HG03175 (cell line): ENCODE results near the gene MFAP3.

Source experiments
- ATAC-seq: cut with Tn5 transposase; IDR thresholded peaks from one replicate; pipeline ENCODE4 v1.9.1; 2021; ENCODE audit warnings: mild to moderate bottlenecking, moderate library complexity; ENCODE audit not compliant: unreplicated experiment

Gene MFAP3

GRCh38 chr5:154090656-154091055, 51.9 kb downstream of the MFAP3 start:
- no peak for ATAC-seq

GRCh38 chr5:154092356-154093141, 53.8 kb downstream of the MFAP3 start:
- no peak for ATAC-seq

DNA sequence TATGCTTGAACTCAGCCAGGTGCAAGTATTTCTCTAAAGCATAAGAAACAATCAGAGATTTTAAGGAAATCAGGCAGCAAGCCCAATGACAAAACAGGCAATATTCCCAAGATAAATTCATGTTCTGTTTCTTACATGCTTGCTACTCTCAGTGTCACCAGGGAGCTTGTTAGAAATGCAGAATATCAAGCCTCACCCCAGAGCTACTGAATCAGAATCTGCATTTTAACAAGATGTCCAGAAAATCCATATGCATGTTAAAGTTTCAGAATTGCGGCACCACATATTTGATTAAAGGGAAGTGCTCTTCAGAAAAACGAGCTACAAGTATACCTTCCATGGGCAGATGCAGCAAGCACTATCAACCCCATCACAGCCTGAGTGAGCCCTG, 54.4 kb downstream of the MFAP3 start:
- ATAC-seq: no peak

- no peak for ATAC-seq
These were observed 57.1 kb downstream of the MFAP3 start for GRCh38 chr5:154095904-154096303.

DNA sequence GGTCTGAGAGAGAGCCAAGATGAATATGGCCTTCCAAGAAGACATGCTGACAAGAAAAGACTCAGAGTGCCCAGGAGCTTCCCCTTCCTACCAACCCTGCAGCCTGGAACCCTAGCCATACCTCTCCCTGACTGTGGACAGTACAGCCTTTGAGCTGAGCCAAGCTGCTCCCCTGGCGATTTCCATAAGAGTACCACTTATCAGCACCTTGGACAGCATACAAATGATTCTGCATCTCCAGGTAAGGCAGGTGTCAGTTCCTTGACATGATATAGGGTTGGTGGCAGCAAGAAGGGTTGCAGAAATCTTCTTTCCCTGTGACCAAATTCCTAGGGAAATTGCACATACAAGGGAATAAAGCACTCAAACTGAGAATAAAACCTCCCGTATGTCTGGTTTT, 58.3 kb downstream of the MFAP3 start:
- no peak for ATAC-seq

- no peak for ATAC-seq
These were observed 59.7 kb downstream of the MFAP3 start for GRCh38 chr5:154098465-154098864.

DNA sequence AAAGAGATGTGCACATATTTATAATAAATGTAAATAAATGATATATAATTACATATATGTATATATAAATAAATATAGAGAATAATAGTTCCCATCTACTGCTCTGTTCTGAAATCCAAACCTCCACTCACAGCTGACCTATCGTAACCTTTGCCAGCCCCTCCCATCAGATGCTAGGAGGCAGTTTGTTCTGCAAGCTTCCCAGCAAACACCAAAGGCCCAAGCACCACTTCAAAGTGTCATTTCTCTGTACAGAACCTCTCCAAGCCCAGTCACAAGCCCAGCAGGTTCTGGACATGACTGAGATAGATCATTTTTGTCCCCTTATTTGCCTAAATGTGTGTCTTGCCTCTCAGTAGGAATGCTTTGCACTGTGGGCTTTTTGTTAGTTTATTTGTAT, 62.4 kb downstream of the MFAP3 start:
- ATAC-seq: no peak

DNA sequence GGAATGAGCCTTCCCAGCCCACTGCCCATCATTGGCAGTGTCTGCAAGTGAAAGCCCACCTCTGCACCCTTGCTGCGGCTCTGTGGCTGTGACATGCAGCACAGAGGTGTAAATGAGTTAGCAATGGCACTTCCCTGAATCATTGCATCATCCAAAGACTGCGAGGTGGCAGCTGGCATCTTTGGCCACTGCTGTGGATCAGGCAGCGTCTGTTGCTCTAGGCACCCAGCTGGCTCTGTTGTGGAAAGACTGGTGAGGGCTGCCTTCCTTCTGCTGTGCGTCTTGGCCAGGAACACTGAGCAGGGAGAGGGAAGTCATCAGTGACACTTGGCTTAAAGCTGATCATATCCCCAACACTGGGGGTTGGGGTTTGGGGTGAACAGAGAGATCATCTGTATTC, 64.5 kb downstream of the MFAP3 start:
- no peak for ATAC-seq
